ENCODE measurements around the gene TBCD. TPM values are rescaled to one million over a fixed set of nuclear protein-coding genes. Genes with fewer than 3 reads are reported as not detected.

TBCD gene
- polyA plus RNA-seq, 3 donors: 68.4 to 88.6 (median 83.1) TPM

Other genes with a start within 250 kb of the TBCD start
- 10 to 100 TPM; 40.1 to 50.6 (median 44.8) TPM for gene FOXK2, start 232.3 kb upstream of the TBCD start, polyA plus RNA-seq (ENCODE audit: insufficient read length in 3 of 3)
- 10 to 100 TPM; 93.5 to 98.7 (median 95.2) TPM for gene WDR45B, start 103.6 kb upstream of the TBCD start, polyA plus RNA-seq (ENCODE audit: insufficient read length in 3 of 3)
- 10 to 100 TPM; 19.6 to 23.8 (median 20.8) TPM for gene RAB40B, start 53.4 kb upstream of the TBCD start, polyA plus RNA-seq (ENCODE audit: insufficient read length in 3 of 3)
- 10 to 100 TPM; 48.1 to 52.8 (median 51.8) TPM for gene FN3KRP, start 35.4 kb upstream of the TBCD start, polyA plus RNA-seq (ENCODE audit: insufficient read length in 3 of 3)
- 10 to 100 TPM; 35.1 to 36.7 (median 35.3) TPM for gene FN3K, start 16.4 kb upstream of the TBCD start, polyA plus RNA-seq (ENCODE audit: insufficient read length in 3 of 3)
- 1 to 10 TPM; 1.8 to 2.7 (median 1.9) TPM for gene ZNF750, start 88.0 kb downstream of the TBCD start, polyA plus RNA-seq (ENCODE audit: insufficient read length in 3 of 3)